Panc1 (cell line): ENCODE data around the gene UBTF. TPM values are rescaled to one million over a fixed set of nuclear protein-coding genes. Genes with fewer than 3 reads are reported as not detected.

Experiments
- ATAC-seq: fragments of 200-7000 bp; cut with Tn5 transposase; 2 replicates; pipeline ENCODE4 v1.9.1; 2020; ENCODE audit warnings: mild to moderate bottlenecking, moderate library complexity
- BruUV-seq: library from RNA; stranded (reverse); fragments of 400-500 nt; replicated peaks from 2 replicates; lab custom pipeline; 2021; lab: Mats Ljungman, UMichigan
- CTCF ChIA-PET: fragments of 300-600 bp; sonication (Branson Sonifier 250); formaldehyde crosslinking; loops from one replicate; lab custom pipeline; 2022; ENCODE audit warnings: antibody characterized with exemption; lab: Charles Lee
- POLR2A ChIA-PET: fragments of 300-600 bp; sonication (Branson Sonifier 250); formaldehyde crosslinking; loops from one replicate; lab custom pipeline; 2022; ENCODE audit warnings: antibody characterized with exemption; lab: Charles Lee
- DNase-seq: peaks from one replicate; pipeline ENCODE4 v3.0.0-alpha.2; 2010; ENCODE audit warnings: low read depth, low spot score
- H3K27ac ChIP-seq: 2 replicates; pipeline ENCODE4 v1.5.1; 2011; ENCODE audit warnings: mild to moderate bottlenecking, low read length, inconsistent platforms
- H3K27me3 ChIP-seq: fragments of 200-500 bp; sonication (Bioruptor generic); 2 replicates; pipeline ENCODE4 v1.6.0; 2014; ENCODE audit warnings: low read length, inconsistent platforms; ENCODE audit not compliant: control insufficient read depth, insufficient read depth
- H3K36me3 ChIP-seq: fragments of 200-500 bp; sonication (Bioruptor generic); 2 replicates; pipeline ENCODE4 v1.5.1; 2014; ENCODE audit warnings: inconsistent platforms, mild to moderate bottlenecking, low read length, moderate library complexity; ENCODE audit not compliant: control insufficient read depth, insufficient read depth
- H3K4me1 ChIP-seq: 2 replicates; pipeline ENCODE4 v1.5.1; 2011; ENCODE audit warnings: inconsistent platforms, mild to moderate bottlenecking, low read length, moderate library complexity; ENCODE audit not compliant: control insufficient read depth, insufficient read depth
- H3K4me3 ChIP-seq, 2 experiments: 2 replicates each; pipeline ENCODE4 v1.5.1; 2011 to 2012; ENCODE audit warnings: low read depth in 2 of 2, low read length in 2 of 2, mild to moderate bottlenecking in 2 of 2, inconsistent platforms in 1 of 2, moderate library complexity in 1 of 2
- H3K9me3 ChIP-seq: fragments of 200-500 bp; sonication (Bioruptor generic); 2 replicates; pipeline ENCODE4 v1.5.1; 2014; ENCODE audit warnings: low read depth, mild to moderate bottlenecking, inconsistent platforms, low read length, moderate library complexity; ENCODE audit not compliant: control insufficient read depth, insufficient read depth
- CTCF ChIP-seq: fragments of 450-650 bp; IDR thresholded peaks from 2 replicates; pipeline ENCODE4 v1.5.1; 2017; ENCODE audit warnings: mild to moderate bottlenecking
- POLR2AphosphoS5 ChIP-seq: IDR thresholded peaks from 2 replicates; pipeline ENCODE4 v1.6.1; 2012; ENCODE audit warnings: mild to moderate bottlenecking, low read depth, low read length, moderate library complexity
- SIN3A ChIP-seq: IDR thresholded peaks from 2 replicates; pipeline ENCODE4 v1.6.1; 2012; ENCODE audit warnings: low read depth, mild to moderate bottlenecking, low read length, moderate library complexity, borderline replicate concordance; ENCODE audit not compliant: insufficient read depth
- TCF7L2 ChIP-seq: IDR thresholded peaks from 2 replicates; pipeline ENCODE4 v1.6.1; 2011; ENCODE audit warnings: mild to moderate bottlenecking, low read depth, low read length, inconsistent platforms
- in situ Hi-C: cut with HindIII; loops from 2 replicates; pipeline ENCODE4 v1.10.0; 2016; ENCODE audit warnings: low sequenced_read_pairs, low pct_unique_long_range_greater_than_20kb
- intact Hi-C: fragments of 100-400 bp; cut with micrococcal nuclease; formaldehyde crosslinking; loops from one replicate; pipeline ENCODE4 v1.10.0; 2022; ENCODE audit not compliant: unreplicated experiment
- total RNA-seq: library from RNA; stranded (reverse); gene quantifications from one replicate; pipeline ENCODE4 v1.2.1, GENCODE V29; 2021; ENCODE audit not compliant: unreplicated experiment
- TF ChIP-seq, protein P1 (sequence below), 2 experiments: IDR thresholded peaks; 2 replicates each; pipeline ENCODE4 v1.6.1; 2011 to 2012; ENCODE audit warnings: low read depth in 2 of 2, control low read depth in 1 of 2, low read length in 1 of 2, mild to moderate bottlenecking in 1 of 2, moderate library complexity in 1 of 2; ENCODE audit not compliant: insufficient read depth in 1 of 2

UBTF gene
- total RNA-seq, 1 experiment from 2014 or later, result 116 TPM

DNA sequence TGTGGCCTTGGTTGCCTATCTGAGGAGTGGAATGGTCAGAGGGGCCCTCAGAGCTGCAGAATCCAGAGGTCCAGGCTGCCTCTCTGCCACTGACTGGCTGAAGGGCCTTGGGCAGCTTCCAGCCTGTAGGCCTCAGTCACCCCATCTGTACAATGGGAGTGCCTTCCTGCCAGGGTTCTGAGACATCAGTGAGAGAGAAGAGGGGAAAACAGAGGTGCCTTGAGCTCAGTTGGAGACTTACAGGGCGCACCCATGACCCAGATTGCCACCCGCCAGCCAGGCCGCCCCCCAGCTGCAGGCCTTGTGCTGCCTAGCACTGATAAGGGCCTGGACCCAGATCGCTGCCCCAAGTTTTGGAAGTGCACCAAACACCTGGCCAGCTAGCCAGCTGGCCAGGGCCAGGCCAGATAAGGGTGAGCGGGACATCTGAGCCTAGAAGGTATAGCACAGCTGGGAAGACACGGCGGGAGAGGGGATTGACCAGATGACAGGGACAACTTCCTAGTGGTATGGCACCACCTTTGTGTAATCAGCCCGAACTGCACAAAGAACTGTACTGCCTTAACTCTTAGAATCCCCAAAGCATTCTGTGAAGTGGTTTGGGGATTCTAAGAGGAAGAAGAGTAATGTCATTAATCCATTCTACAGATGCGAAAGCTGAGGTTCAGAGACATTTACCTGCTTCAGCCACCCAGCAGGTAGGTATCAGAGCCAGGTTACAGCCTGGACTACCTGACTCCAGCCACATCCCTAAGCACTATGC lies 47.1 kb upstream of the UBTF start:
- in situ Hi-C loops, result no loop called here
- Histone ChIP-seq H3K27me3 (no peaks in the 10 kb centered on the region), H3K9me3 (no peaks in the 10 kb centered on the region), H3K4me1 (no peaks in the 10 kb centered on the region; the same call in none of the 2 replicates), H3K27ac (no peak overlapping the region), H3K4me3 (no peak overlapping the region), H3K36me3 (no peaks in the 10 kb centered on the region)
- peak; percentile 56; the same call in 1 of the 2 replicates for ATAC-seq
- TF ChIP-seq POLR2AphosphoS5, result no peak
- no peak for TF ChIP-seq TCF7L2
- no peak for TF ChIP-seq SIN3A
- TF ChIP-seq, protein P1, sequence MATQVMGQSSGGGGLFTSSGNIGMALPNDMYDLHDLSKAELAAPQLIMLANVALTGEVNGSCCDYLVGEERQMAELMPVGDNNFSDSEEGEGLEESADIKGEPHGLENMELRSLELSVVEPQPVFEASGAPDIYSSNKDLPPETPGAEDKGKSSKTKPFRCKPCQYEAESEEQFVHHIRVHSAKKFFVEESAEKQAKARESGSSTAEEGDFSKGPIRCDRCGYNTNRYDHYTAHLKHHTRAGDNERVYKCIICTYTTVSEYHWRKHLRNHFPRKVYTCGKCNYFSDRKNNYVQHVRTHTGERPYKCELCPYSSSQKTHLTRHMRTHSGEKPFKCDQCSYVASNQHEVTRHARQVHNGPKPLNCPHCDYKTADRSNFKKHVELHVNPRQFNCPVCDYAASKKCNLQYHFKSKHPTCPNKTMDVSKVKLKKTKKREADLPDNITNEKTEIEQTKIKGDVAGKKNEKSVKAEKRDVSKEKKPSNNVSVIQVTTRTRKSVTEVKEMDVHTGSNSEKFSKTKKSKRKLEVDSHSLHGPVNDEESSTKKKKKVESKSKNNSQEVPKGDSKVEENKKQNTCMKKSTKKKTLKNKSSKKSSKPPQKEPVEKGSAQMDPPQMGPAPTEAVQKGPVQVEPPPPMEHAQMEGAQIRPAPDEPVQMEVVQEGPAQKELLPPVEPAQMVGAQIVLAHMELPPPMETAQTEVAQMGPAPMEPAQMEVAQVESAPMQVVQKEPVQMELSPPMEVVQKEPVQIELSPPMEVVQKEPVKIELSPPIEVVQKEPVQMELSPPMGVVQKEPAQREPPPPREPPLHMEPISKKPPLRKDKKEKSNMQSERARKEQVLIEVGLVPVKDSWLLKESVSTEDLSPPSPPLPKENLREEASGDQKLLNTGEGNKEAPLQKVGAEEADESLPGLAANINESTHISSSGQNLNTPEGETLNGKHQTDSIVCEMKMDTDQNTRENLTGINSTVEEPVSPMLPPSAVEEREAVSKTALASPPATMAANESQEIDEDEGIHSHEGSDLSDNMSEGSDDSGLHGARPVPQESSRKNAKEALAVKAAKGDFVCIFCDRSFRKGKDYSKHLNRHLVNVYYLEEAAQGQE (IDR thresholded peaks at IDR 0.05; ENCODE audit: insufficient read depth in 1 of 2, low read depth in 2 of 2, low read length in 1 of 2), result no peak
- no peak for TF ChIP-seq CTCF
- CTCF ChIA-PET, result interaction anchor here (0.6 kb wide), 1 partner anchor 11 kb away, joined by 5 read pairs; no protein-coding TSS in a partner anchor
- intact Hi-C loops, result no loop called here
- no TSS peak for BruUV-seq
- DNase-seq, result no peak
- POLR2A ChIA-PET, result no interaction called here

GRCh38 chr17:44263345-44263902 lies 43.9 kb upstream of the UBTF start:
- H3K36me3 ChIP-seq, result no peaks in the 10 kb centered on the region
- H3K4me3 ChIP-seq, result no peak overlapping the region
- no peaks in the 10 kb centered on the region for H3K27me3 ChIP-seq
- no peak overlapping the region for H3K27ac ChIP-seq
- no peaks in the 10 kb centered on the region for H3K4me1 ChIP-seq
- ATAC-seq (no peak), DNase-seq (no peak)
- H3K9me3 ChIP-seq, result no peaks in the 10 kb centered on the region
- in situ Hi-C loops (no loop called here), intact Hi-C loops (no loop called here)
- ChIA-PET POLR2A (interaction anchor here (0.6 kb wide), 1 partner anchor 53 kb away, joined by 10 read pairs; no protein-coding TSS in a partner anchor), CTCF (no interaction called here)
- TF ChIP-seq CTCF (no peak), TCF7L2 (no peak)
- BruUV-seq, result no TSS peak
